M059J (cell line): ENCODE results near the gene ZC3H6. TPM values are rescaled to one million over a fixed set of nuclear protein-coding genes. Genes with fewer than 3 reads are reported as not detected.

Experiments
- DNase-seq: peaks from one replicate; pipeline ENCODE4 v3.0.0-alpha.2; 2012; ENCODE audit warnings: low read depth
- total RNA-seq: library from RNA; depleted of rRNA; stranded (reverse); fragments of >200 nt; shearing (Covaris generic); gene quantifications from 2 replicates; pipeline ENCODE4 v1.2.3, GENCODE V29; 2014; rRNA removed

The ZC3H6 gene, protein sequence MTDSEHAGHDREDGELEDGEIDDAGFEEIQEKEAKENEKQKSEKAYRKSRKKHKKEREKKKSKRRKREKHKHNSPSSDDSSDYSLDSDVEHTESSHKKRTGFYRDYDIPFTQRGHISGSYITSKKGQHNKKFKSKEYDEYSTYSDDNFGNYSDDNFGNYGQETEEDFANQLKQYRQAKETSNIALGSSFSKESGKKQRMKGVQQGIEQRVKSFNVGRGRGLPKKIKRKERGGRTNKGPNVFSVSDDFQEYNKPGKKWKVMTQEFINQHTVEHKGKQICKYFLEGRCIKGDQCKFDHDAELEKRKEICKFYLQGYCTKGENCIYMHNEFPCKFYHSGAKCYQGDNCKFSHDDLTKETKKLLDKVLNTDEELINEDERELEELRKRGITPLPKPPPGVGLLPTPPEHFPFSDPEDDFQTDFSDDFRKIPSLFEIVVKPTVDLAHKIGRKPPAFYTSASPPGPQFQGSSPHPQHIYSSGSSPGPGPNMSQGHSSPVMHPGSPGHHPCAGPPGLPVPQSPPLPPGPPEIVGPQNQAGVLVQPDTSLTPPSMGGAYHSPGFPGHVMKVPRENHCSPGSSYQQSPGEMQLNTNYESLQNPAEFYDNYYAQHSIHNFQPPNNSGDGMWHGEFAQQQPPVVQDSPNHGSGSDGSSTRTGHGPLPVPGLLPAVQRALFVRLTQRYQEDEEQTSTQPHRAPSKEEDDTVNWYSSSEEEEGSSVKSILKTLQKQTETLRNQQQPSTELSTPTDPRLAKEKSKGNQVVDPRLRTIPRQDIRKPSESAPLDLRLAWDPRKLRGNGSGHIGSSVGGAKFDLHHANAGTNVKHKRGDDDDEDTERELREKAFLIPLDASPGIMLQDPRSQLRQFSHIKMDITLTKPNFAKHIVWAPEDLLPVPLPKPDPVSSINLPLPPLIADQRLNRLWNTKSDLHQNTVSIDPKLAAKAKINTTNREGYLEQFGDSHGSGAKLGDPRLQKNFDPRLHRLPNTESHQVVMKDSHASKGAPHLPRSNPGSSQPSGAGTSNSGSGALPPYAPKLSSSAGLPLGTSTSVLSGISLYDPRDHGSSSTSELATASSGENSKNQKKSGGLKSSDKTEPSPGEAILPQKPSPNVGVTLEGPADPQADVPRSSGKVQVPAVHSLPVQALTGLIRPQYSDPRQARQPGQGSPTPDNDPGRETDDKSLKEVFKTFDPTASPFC
- total RNA-seq = 2.0 and 3.5 TPM in 2 replicates

GRCh38 chr2:112275311-112275886 lies at the start of gene ZC3H6:
Gene ZC3H6 (plus strand): TSS chr2:112275597. CDS start chr2:112275995, 398 bp downstream.
- peak; percentile 91 for DNase-seq

GRCh38 chr2:112229348-112229747 lies 46.0 kb upstream of the ZC3H6 start:
- no peak for DNase-seq

DNA sequence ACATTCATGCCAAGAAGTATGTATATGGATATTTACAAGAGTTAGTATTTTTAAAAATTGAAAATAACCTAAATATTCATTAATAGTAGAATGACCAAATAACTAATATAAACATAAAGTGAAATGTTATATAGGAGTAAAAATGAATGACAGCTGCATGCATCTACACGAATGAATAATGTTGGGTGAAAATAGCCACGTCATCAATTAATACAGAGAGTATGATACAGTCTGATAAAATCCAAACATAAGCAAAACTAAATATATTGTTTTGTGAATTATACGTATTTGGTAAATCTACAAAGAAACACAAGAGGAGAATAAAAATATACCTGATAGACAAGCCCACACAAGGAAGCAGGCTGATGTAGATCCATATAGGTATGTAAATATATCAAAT lies 45.0 kb upstream of the ZC3H6 start:
- no peak for DNase-seq

DNA sequence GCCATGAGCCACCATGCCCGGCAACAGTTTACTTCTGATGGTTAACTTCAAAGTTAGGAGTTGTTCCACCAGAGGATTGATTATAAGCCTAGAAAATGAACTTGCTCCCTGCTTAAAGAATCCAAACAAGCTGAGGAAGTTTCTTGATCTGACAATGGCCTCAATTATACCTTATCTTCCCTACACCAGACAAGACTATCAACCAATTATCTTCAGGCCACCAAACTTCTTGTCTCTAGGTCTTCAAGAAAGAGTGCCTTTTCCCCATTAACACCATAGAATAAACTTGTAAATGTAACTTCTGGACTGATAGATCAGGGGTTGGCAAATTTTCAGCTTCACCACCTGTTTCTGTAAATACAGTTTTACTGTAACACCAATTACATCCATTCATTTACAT lies 35.5 kb upstream of the ZC3H6 start:
- DNase-seq = no peak

- DNase-seq = no peak
Observed at GRCh38 chr2:112242384-112242783, 33.0 kb upstream of the ZC3H6 start.

DNA sequence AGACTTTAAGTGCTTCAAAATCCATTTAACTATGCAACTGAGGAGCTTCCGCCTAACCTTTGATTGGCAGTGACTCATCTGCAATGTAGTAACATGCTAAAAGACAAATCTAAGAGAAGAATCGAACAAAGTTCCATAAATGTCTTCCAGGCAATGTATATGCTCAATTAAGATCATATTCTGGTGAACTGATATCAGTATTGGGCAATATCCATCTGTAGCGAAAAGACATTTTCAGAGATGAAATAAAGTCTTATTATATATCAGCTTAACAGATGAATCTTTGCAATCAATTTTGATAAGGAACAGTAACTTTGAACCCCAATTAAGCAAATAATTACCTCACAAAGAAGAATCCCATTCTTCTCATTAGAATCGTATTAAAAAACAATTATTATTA lies 32.2 kb upstream of the ZC3H6 start:
- no peak for DNase-seq

DNA sequence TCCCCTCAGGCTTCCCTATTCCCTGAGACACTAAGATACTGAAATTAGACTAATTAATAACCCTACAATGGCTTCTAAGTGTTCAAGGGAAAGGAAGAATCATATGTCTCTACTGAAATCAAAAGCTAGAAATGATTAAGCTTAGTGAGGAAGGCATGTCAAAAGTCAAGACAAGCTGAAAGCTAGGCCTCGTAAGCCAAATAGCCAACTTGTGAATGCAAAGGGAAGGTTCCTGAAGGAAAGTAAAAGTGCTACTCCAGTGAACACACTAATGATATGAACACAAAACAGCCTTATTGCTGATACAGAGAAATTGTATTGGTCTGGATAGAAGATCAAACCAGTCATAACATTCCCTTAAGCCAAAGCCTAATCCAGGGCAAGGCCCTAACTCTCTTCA lies 30.5 kb upstream of the ZC3H6 start:
- no peak for DNase-seq

DNA sequence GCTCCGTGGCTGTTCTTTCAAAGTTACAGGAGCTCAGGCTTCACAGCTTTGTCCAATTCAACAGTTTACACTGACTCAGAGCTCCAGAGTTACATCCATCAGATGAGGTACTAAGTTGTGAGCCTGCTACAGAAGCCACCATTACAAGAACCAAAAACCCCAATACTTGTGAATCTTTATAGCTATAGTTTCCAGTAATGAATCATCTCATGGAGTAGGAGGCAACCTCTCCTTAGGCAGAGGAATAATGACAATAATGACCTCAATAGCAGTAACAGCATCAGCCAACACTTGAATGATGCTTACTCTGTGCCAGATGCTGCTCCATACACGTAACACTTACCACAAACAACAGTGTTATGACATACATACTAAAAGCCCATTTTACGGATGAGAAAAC lies 24.1 kb upstream of the ZC3H6 start:
- DNase-seq = no peak

- no peak for DNase-seq
Observed at GRCh38 chr2:112253261-112253815, 22.1 kb upstream of the ZC3H6 start.

DNA sequence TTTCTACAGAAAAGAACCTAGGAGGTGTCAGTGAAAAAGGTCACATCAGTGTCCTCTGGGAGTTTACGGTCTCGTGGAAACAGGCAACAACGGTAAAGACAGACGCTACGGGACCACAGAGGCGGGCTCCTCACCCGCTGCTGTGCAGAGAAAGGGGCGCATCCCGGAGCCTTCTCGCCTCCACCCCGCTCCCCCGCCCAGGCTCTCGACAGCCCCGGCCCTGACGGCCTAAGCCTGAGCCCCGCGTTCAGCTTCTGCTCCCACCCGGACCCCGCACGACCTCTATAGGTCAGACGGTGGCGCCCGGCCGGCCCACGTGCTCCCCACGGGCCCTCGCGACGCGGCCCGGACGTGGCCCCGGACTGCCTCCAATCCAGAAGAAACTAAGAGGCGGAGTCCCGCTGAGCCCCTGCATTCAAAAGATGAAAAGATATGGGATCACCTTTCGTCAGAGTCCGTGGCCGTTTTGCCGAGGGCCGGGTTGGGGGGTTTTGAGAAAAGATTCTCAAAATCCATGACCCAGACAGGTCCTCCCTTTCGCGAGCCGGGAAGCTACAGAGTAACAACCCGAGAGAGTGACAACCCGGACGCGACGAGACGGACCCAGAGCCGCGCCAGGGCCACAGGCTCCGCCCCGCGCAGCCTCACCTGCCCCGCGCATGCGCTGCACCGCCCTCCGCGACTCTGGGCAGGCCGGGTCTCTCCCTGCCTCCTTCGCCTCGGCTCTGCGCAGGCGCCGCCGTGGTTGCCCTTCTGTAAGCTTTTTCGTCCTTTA lies 20.7 kb upstream of the ZC3H6 start, which contains the start of gene ZC3H8:
ZC3H8 (minus strand) TSS at position 577 of the 775 bp plus-strand sequence; CDS start at position 516, 61 bp downstream.
- DNase-seq = peak; percentile 86

DNA sequence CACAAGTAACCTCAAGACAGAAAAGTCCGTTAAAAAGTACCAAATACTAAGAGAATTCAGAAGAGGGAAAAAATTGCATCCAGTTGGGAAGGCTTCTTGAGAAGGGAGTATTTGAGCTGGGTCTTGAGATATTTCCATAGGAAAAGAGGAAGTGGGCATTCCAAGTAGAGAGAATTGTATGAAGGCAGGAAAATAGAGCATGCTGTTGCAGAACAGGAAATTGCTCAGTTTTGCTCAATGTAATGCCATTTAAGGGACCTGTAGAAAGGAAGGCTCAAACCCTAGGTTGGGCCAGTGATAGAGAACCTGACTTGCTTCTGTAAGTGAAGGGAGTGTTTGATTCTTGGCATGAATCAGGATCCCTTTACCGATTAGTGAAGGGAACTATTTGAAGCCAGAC lies 19.5 kb upstream of the ZC3H6 start:
- no peak for DNase-seq

DNA sequence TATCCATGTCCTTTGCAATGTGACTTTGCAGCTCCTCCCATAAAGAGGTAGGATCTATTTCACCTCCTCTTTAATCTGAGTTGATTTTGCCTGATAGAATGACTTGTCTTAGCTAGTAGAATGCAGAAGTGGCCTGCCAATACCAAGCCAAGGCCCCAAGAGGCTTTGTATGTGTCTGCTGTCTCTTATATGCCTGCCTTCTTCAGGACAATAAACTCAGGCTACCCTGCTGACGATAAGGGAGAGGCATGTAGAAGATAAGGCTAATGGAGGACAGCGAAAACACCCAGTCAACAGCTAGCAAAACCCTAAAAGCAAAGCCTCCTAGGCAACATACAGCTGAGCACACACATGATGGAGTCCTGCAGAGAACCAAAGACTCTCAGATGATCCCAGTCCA lies 18.7 kb upstream of the ZC3H6 start:
- no peak for DNase-seq

DNA sequence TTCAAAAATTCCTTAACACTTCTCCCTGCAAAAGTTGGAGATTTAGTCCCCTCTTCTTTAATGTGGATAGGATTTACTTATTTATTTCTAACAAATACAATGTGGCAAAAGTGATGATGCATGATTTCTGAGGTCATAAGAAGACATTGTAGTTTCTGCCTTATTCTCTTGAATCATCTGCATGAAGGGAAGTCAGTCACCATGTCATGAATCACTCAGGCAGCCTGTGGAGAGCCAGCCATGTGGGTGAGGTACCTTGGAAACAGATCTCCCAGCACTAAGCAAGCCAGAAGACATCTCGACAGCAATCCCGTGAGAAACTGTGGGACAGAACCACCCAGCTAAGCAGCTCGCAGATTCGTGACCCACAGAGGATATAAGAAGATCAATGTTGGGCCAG lies 17.8 kb upstream of the ZC3H6 start:
- peak; percentile 51 for DNase-seq

DNA sequence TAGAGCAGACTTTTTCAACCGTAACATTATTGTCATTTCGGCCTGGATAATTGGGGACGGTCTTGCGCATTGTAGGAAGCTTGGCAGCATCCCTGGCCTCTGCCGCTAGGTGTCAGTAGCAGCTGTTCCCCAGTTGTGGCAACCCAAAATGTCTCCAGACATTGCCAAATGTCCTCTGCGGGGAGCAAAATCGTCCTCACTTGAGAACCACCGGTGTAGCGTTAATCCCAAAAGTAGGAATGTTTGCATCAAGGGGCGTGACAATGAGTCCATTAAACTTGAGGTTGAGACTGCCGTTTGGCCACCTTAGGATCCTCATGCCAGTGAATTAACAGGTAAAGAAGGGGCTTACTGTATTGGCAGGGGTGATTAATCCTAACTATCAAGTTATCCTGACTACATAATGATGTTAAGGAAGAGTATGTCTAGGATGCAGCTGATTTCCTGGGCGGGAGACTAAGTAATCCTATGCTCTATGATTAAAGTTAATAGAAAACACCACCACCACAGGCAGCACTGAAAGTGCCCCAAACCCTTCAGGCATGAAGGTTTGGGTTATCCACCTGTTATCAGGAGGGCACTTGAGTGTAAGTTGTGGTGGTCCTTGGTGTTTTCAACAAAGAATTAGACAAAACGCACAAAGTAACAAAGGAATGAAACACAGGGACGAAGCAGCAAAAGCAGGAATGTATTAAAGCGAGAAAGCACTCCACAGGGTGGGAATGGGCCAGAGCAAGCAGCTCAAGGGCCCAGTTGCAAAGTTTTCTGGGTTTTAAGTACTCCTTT lies 15.7 kb upstream of the ZC3H6 start:
- DNase-seq = peak; percentile 63

DNA sequence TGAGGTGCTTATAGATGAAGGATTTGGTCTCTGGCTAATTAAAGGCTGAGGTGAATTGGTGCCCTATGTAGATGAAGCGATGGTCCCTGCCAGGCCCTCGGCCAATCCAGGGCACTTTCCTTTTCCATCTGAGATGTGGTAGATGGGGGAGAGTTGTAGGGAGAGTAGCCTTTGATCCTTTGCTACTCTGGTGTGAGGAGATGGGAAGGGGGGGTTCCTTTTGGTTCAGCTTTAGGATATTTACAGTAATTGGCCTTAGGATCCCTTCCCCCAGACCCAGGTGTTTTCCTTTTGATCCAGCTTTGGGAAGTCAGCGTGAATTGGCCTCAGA lies 15.1 kb upstream of the ZC3H6 start:
- DNase-seq = no peak

DNA sequence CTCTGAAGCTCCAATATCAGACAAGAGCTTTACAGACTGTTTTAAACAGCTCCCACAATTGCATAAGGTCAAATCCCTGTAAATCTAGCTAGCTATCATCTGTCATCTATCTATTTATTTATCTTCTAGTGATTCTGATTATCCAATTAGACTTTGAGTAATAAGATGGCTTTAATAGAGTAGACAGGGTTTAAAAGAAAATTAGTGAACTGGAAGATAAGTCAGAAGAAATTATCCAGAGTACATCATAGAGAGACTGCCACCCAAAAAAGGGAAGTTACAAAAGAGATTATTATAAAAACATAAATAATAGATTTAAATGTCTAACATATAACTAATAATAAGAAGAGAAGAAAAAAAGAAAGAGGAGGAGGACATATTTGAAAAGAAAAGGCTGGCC lies 12.5 kb upstream of the ZC3H6 start:
- DNase-seq = no peak

- no peak for DNase-seq
Observed at GRCh38 chr2:112268547-112268946, 6.8 kb upstream of the ZC3H6 start.

GRCh38 chr2:112272669-112273068 lies 2.7 kb upstream of the ZC3H6 start:
- DNase-seq = no peak

- DNase-seq = no peak
Observed at GRCh38 chr2:112273349-112273748, 2.0 kb upstream of the ZC3H6 start.
